Measurements from ENCODE around the gene THAP11.
A peak's percentile ranks its signal among the peaks of the same experiment; 100 is the strongest.

The THAP11 gene

GRCh38 chr16:67883872-67884261, 41.7 kb downstream of the THAP11 start:
- DNase-seq (ENCODE audit: low read depth) = peak; percentile 60

DNA sequence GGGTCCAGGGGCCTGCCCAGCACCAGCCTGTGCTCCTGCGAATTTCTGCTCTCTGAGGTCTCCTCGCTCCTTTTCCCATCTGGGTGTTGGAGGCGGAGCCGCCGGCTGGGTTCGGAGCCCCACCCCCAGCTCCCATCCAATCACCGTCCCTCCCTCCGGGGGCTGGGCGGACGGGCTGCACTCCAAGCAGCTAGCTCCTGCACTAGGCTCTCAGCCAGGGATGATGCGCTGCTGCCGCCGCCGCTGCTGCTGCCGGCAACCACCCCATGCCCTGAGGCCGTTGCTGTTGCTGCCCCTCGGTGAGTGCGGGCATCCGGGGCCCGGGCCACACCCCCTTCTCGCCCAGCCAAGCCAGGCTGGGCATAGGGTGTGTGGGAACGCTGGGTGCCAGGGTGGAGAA, 42.6 kb downstream of the THAP11 start, which contains the start of gene NRN1L:
Gene NRN1L (plus strand): TSS at position 202 of the 400 bp plus-strand sequence. CDS start 19 bp downstream, at position 221.
- no peak for DNase-seq (ENCODE audit: low read depth)

DNA sequence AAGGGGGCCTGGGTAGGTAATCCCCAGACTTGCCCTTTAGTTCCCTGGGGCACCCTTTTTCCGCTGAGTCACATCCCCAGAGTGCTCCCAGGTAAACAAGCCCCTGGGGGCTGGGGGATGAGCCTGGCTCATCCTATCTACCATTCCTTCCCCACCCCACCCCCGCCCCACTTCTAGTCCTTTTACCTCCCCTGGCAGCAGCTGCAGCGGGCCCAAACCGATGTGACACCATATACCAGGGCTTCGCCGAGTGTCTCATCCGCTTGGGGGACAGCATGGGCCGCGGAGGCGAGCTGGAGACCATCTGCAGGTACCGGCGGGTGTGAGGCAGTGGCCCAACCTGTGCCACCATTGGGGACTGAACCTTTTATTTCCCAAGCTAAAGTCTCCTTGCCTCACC, 43.4 kb downstream of the THAP11 start:
- no peak for DNase-seq (ENCODE audit: low read depth)

- no peak for DNase-seq (ENCODE audit: low read depth)
These were observed 43.9 kb downstream of the THAP11 start for GRCh38 chr16:67885976-67886375.

- DNase-seq (ENCODE audit: low read depth) = no peak
These were observed 44.3 kb downstream of the THAP11 start for GRCh38 chr16:67886387-67886786.

DNA sequence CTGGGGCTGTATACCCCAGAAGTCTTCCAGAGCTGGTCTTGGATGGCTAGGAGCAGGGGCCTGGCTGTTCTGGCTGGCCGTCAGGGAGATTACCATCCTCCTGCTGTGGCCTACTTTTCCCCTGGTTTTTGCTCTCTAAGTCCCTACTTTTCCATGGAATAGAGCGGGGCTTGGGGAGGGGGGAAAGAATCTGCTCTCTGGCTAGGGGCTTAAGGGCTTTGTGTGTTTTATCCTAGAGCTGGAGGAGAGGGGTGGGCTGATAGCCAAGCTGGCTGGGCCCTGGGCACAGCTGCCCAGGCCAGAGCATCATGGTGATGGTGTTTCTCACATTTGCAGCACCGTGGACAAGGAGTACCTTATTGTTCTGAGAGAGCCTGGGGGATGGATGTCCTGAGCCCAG, 46.2 kb downstream of the THAP11 start:
- no peak for DNase-seq (ENCODE audit: low read depth)

GRCh38 chr16:67892375-67892774, 50.3 kb downstream of the THAP11 start:
- no peak for DNase-seq (ENCODE audit: low read depth)

GRCh38 chr16:67892899-67893742, 51.0 kb downstream of the THAP11 start, which contains the start of gene PSKH1:
TSS of gene PSKH1 (plus strand) at chr16:67893254. CDS start at chr16:67908750, 15,496 bp downstream.
- DNase-seq (ENCODE audit: low read depth) = peak; percentile 89

Data from stimulated activated CD8-positive, alpha-beta memory T cell treated with anti-CD3 and anti-CD28 coated beads, Interleukin-12 subunit alpha, Interleukin-12 subunit beta, amount 100 ng/mL, for 1 hour (primary cell).